GM21825 (cell line): ENCODE measurements around the gene ZNF23.
"Not testable (repeated sequence)": the region's sequence is repeated elsewhere in the genome, so short reads cannot be mapped to it uniquely, and the experiment has no call there.

Experiments
- ATAC-seq: cut with Tn5 transposase; IDR thresholded peaks from one replicate; pipeline ENCODE4 v1.9.1; 2021; ENCODE audit warnings: mild to moderate bottlenecking, moderate library complexity; ENCODE audit not compliant: unreplicated experiment

Gene ZNF23

GRCh38 chr16:71461686-71462648, at the start of gene ZNF23:
TSS of gene ZNF23 (minus strand) at chr16:71462247. CDS start at chr16:71456796, 5,451 bp downstream.
- peak; percentile 98 for ATAC-seq

- ATAC-seq: no peak
These were observed 45.0 kb upstream of the ZNF23 start for GRCh38 chr16:71507061-71507460.

GRCh38 chr16:71504901-71505300, 42.9 kb upstream of the ZNF23 start:
- ATAC-seq: no peak

DNA sequence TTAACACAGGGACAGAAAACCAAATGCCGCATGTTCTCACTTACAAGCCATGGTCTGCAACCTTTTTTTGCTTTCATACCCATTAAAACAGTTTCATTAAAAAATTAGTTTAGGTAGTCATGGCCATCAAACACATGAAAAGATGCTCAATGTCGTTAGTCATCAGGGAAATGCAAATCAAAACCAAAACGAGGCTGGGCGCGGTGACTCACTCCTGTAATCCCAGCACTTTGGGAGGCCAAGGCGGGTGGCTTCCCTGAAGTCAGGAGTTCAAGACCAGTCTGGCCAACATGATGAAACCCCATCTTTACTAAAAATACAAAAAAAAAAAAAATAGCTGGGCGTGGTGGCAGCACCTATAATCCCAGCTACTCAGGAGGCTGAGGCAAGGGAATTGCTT, 42.0 kb upstream of the ZNF23 start:
- ATAC-seq: not testable (repeated sequence)

DNA sequence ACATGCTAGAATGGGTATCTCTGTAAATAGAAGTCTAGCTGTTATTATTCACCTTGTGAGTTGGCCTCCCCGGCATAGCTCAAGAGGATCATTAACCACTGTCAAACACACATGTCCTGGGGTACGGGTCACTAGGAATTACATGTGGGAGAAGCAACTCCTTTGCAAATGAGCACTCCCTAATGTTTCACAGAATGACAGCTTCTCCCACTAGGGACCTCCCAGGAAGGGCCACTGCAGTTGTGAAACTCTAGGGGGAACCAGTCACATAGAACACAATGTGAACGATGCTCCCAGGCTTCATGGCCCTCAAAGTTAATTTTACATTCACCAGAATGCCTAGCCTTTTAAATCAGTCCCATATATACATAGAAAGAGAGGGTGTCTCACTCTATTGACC, 39.5 kb upstream of the ZNF23 start:
- ATAC-seq: no peak

GRCh38 chr16:71500964-71501363, 38.9 kb upstream of the ZNF23 start:
- ATAC-seq: no peak

DNA sequence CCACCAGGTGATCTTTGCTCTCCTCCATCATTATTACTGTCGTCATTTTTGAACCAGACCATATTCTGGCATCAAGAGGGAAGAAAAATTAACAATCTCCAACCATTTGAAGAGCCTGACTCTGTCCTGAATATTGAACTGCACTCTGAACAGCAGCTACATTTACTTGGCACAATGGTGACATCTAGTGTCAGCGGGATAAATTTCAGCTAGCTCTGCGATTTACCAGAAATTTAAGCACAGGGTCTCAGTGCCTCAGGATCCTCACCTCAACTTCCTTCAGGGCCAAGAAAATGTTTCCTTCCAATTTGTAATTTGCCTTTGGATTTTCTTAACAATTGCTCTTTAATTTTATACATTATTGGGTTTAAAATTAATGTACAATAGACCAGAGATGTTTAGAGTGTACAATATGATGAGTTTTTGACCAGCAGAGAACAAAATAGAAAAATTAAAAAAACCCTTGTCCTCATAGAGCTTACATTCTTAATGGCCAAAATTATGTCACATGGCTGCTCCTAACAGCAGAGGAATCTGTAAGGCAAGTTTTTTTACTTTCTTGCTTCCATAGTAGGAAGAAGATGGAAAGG, 37.8 kb upstream of the ZNF23 start:
- no peak for ATAC-seq

GRCh38 chr16:71498031-71498430, 36.0 kb upstream of the ZNF23 start:
- no peak for ATAC-seq

- ATAC-seq: no peak
These were observed 31.2 kb upstream of the ZNF23 start for GRCh38 chr16:71493213-71493612.

GRCh38 chr16:71492786-71493185, 30.7 kb upstream of the ZNF23 start:
- ATAC-seq: no peak

GRCh38 chr16:71491054-71491453, 29.0 kb upstream of the ZNF23 start:
- ATAC-seq: no peak

DNA sequence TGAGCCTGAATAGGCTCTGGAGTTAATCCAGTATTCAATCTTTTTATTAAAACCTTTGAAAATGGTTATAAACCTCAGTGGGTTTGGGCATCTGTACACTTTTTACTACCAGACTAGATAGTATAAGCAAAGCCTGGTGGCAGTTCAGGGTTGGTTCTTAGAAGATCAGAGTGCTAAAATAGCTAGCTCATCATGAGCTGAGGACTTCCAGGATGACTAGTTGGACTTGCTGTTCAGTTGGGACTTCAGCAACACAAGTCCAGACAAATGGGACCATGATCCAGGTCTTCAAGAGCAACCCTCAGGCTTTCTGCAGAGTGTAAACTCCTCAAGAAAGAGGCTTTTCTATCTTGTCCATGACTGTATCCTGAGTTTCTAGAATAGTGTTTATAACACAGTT, 28.3 kb upstream of the ZNF23 start:
- ATAC-seq: no peak

GRCh38 chr16:71489122-71489521, 27.1 kb upstream of the ZNF23 start, which contains the start of gene ZNF19:
TSS of gene ZNF19 (minus strand) at chr16:71489324. CDS start at chr16:71482114, 7,210 bp downstream.
- no peak for ATAC-seq

DNA sequence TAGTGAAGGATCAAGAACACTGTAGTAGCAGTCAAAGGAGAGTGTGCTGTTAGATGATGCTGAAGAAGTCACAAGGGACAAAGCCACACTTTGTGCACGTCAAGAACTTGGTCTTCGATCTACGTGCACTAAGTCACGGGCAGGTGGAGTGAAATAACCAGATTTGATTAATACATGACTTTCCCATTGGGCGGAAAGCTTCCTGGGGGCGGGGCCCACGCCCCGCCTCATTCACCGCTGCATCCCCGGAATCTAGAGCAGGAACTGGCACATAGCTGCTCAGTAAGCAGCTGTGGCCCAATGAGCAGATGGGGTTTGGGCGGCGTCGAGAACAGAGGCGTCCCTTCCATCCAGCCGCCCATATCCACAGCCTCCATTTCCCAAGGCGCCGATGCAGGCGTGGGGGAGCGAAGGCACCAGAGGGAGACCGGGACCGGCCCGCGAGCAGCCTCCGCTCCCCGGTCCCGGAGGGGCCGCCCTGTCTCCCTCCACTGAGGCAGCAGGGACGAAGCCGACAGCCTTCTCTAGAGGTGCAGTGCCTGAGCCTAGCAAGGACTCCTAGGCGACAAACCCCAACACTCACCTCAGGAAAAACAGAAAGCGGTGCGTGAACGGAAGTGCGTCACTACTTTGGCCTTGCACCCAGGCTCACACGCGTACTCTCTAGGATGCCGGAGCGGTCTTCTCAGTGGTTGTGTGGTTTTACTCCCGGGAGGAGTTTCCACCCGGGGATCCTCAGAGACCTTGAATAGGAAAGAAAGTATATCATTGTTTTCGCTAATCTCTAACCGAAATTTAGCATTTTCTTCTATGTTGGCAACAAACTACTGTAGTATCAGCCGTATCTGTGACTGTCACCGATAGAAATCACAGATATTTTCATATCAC, 22.2 kb upstream of the ZNF23 start:
- peak; percentile 87 for ATAC-seq

DNA sequence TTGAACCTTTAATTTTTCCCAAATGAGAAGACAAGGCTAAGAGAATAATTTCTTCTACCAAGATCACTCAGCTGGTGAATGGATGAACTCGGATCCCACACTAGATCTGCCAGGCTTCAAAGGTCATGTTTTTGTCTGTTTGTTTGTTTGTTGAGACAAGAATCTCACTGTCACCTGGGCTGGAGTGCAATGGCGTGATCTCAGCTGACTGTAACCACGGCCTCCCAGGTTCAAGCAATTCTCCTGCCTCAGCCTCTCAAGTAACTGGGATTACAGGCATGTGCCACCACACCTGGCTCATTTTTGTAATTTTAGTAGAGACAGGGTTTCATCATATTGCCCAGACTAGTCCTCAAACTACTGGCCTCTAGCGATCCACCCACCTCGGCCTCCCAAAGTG, 20.5 kb upstream of the ZNF23 start:
- ATAC-seq: no peak

GRCh38 chr16:71480956-71481355, 18.9 kb upstream of the ZNF23 start:
- no peak for ATAC-seq

DNA sequence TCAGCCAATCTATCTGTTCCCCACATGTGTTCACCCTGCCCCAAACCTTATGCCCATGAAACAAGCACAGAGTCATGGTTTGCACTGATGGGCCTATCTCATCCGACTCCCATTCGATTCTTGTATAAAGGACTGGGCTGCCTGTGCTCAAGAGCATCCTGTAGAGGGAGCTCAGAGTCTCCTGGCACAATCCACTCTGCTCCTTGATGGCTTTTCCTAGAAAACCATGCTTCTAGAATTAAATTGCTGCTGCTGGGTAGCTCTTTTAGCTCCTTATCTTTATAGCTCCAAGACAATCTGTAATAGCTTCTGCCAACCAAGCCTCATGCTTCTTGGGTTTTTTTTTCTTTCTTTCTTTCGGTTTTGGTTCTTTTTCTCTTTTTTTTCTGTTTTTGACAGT, 17.4 kb upstream of the ZNF23 start:
- ATAC-seq: no peak

GRCh38 chr16:71476457-71477124, 14.5 kb upstream of the ZNF23 start:
- ATAC-seq: no peak

DNA sequence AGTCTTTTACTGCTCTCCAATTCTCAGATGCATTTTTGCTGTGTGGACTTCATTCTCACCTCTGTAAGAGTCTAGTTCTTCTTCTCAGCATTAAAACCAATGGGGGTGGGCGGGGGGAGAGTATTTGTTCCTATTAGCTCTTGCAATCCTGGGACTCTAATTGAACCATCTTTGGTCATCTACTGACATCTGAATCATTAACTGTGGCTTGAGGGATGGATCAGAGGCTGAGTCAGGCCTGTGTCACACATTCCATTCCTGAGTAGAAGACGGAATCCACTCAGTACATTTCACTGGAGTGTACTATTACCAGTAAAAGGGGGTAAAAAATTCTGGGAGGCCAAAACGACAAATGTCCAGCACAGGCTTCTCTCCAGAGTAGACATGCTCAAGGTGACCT, 12.8 kb upstream of the ZNF23 start:
- no peak for ATAC-seq

- no peak for ATAC-seq
These were observed 11.8 kb upstream of the ZNF23 start for GRCh38 chr16:71473891-71474290.

DNA sequence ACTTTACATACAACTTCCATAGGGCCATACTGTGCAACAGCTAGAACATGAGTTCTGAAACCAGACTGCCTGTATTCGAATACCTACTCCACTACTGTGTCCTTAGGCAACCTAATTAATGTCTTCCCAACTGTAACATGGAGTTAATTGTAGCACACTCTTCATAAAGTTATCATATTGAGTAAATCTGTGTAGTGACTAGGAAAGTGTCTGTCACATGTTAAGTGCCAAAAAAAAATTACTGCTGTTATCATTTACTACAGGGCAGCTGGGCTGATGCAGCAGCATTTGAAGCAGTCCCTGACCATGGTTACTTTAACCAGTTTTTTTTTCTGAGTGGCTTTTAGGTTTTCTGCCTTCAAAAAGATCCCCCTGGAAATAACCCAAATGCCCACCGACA, 10.9 kb upstream of the ZNF23 start:
- ATAC-seq: no peak
